HL-60 (cell line): ENCODE measurements around the gene SH3GL3.

ENCODE experiments used
- DNase-seq, 2 experiments: peaks; one replicate each; pipeline ENCODE4 v3.0.0-alpha.2; 2010 to 2020; ENCODE audit warnings: low read depth in 1 of 2, low spot score in 1 of 2
- H3K27ac ChIP-seq: fragments of 250-450 bp; sonication (Bioruptor Pico); replicated peaks from 2 replicates; pipeline ENCODE4 v1.5.1; 2020; ENCODE audit warnings: mild to moderate bottlenecking, moderate library complexity
- H3K27me3 ChIP-seq: fragments of 250-450 bp; sonication (Bioruptor Pico); 2 replicates; pipeline ENCODE4 v1.5.1; 2021; ENCODE audit warnings: mild to moderate bottlenecking, moderate library complexity; ENCODE audit not compliant: insufficient read depth, poor library complexity, severe bottlenecking
- H3K4me3 ChIP-seq: replicated peaks from 2 replicates; pipeline ENCODE4 v1.5.1; 2011; ENCODE audit warnings: mild to moderate bottlenecking, control low read depth, low read length; ENCODE audit not compliant: insufficient read depth
- CTCF ChIP-seq: IDR thresholded peaks from one replicate; pipeline ENCODE4 v1.5.1; 2011; ENCODE audit warnings: low read length, control low read depth, inconsistent platforms; ENCODE audit not compliant: insufficient read depth
- GABPA ChIP-seq: IDR thresholded peaks from 2 replicates; pipeline ENCODE4 v1.6.1; 2012; ENCODE audit warnings: low read depth
- POLR2AphosphoS5 ChIP-seq: IDR thresholded peaks from 2 replicates; pipeline ENCODE4 v1.6.1; 2012; ENCODE audit warnings: low read depth
- SPI1 ChIP-seq: IDR thresholded peaks from 2 replicates; pipeline ENCODE4 v1.6.1; 2012; ENCODE audit warnings: low read depth, mild to moderate bottlenecking, borderline replicate concordance
- TF ChIP-seq, protein P1 (sequence below): IDR thresholded peaks from 2 replicates; pipeline ENCODE4 v1.6.1; 2012; ENCODE audit warnings: low read depth; ENCODE audit not compliant: insufficient replicate concordance

The SH3GL3 gene

GRCh38 chr15:83657549-83657948 is 210.4 kb downstream of the SH3GL3 start:
- no peak overlapping the region for H3K4me3 ChIP-seq
- no peak overlapping the region for H3K27ac ChIP-seq
- peaks cover 3% of the 10 kb centered on the region for H3K27me3 ChIP-seq
- TF ChIP-seq SPI1 = no peak
- TF ChIP-seq POLR2AphosphoS5 = no peak
- DNase-seq = no peak

GRCh38 chr15:83658430-83659416 is 211.6 kb downstream of the SH3GL3 start:
- TF ChIP-seq POLR2AphosphoS5 = no peak
- no peak for TF ChIP-seq GABPA
- no peak for TF ChIP-seq CTCF
- TF ChIP-seq SPI1 = no peak
- TF ChIP-seq, protein P1, sequence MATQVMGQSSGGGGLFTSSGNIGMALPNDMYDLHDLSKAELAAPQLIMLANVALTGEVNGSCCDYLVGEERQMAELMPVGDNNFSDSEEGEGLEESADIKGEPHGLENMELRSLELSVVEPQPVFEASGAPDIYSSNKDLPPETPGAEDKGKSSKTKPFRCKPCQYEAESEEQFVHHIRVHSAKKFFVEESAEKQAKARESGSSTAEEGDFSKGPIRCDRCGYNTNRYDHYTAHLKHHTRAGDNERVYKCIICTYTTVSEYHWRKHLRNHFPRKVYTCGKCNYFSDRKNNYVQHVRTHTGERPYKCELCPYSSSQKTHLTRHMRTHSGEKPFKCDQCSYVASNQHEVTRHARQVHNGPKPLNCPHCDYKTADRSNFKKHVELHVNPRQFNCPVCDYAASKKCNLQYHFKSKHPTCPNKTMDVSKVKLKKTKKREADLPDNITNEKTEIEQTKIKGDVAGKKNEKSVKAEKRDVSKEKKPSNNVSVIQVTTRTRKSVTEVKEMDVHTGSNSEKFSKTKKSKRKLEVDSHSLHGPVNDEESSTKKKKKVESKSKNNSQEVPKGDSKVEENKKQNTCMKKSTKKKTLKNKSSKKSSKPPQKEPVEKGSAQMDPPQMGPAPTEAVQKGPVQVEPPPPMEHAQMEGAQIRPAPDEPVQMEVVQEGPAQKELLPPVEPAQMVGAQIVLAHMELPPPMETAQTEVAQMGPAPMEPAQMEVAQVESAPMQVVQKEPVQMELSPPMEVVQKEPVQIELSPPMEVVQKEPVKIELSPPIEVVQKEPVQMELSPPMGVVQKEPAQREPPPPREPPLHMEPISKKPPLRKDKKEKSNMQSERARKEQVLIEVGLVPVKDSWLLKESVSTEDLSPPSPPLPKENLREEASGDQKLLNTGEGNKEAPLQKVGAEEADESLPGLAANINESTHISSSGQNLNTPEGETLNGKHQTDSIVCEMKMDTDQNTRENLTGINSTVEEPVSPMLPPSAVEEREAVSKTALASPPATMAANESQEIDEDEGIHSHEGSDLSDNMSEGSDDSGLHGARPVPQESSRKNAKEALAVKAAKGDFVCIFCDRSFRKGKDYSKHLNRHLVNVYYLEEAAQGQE = no peak
- H3K4me3 ChIP-seq = no peak overlapping the region
- DNase-seq = no peak
- H3K27ac ChIP-seq = no peak overlapping the region
- H3K27me3 ChIP-seq = no peaks in the 10 kb centered on the region

GRCh38 chr15:83659417-83659812 is 212.3 kb downstream of the SH3GL3 start:
- H3K27ac ChIP-seq = no peak overlapping the region
- H3K27me3 ChIP-seq = no peaks in the 10 kb centered on the region
- TF ChIP-seq, protein P1 = no peak
- TF ChIP-seq POLR2AphosphoS5 (no peak), CTCF (no peak), GABPA (no peak), SPI1 (no peak)
- H3K4me3 ChIP-seq = no peak overlapping the region
- no peak for DNase-seq

DNA sequence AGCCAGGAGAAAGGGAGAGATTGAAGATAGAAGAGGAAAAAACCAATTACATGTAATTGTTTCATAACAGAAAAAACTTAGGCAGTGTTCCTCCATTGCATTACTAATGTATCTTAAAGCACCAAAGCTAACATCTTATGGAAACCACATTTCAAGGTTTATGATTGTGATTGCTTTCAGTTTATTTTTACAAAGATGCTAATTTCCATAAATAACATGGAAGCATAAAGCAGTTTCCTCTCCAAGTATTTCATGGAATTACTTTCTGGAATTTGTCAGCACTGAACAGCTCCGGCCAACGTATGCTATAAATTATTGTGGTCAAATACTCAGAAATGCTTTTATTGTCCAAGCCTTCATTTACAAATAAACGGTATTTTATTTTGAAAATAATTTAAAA is 218.3 kb downstream of the SH3GL3 start:
- Histone ChIP-seq H3K27me3 (no peaks in the 10 kb centered on the region), H3K4me3 (no peak overlapping the region), H3K27ac (no peak overlapping the region)
- DNase-seq = no peak
- no peak for TF ChIP-seq GABPA
